H1 (cell line): Measurements from ENCODE around the gene AKAP7.

Experiments
- CHD2 ChIP-seq: IDR thresholded peaks from 2 replicates; pipeline ENCODE4 v1.6.1; 2012; ENCODE audit warnings: low read length, improper control_type of control experiment
- KDM1A ChIP-seq: fragments of 200-600, 300-600 bp; sonication (generic); IDR thresholded peaks from 2 replicates; pipeline ENCODE4 v1.7.1; 2016; ENCODE audit warnings: mild to moderate bottlenecking, low read length, borderline replicate concordance
- POLR2A ChIP-seq, 2 experiments: IDR thresholded peaks; 1 replicate in 1 of 2; 2 replicates in 1 of 2; pipeline ENCODE4 v1.6.1; 2011; ENCODE audit warnings: low read depth in 2 of 2, low read length in 2 of 2, mild to moderate bottlenecking in 2 of 2; ENCODE audit errors: control extremely low read depth in 1 of 2
- POLR2AphosphoS5 ChIP-seq: IDR thresholded peaks from 2 replicates; pipeline ENCODE4 v1.6.1; 2011; ENCODE audit warnings: low read depth, low read length
- SP4 ChIP-seq: IDR thresholded peaks from 2 replicates; pipeline ENCODE4 v1.6.1; 2012; ENCODE audit warnings: low read length, inconsistent platforms
- YY1 ChIP-seq: IDR thresholded peaks from 2 replicates; pipeline ENCODE4 v1.6.1; 2011; ENCODE audit warnings: low read depth, mild to moderate bottlenecking, low read length
- TF ChIP-seq, protein P1 (sequence below), 3 experiments: IDR thresholded peaks; 1 replicate in 2 of 3; 2 replicates in 1 of 3; pipeline versions ENCODE4 v1.5.1 to v1.6.1; 2011; ENCODE audit warnings: low read length in 3 of 3, mild to moderate bottlenecking in 3 of 3, inconsistent platforms in 2 of 3, low read depth in 1 of 3, moderate library complexity in 1 of 3; ENCODE audit not compliant: insufficient read depth in 1 of 3; ENCODE audit errors: control extremely low read depth in 1 of 3
- TF ChIP-seq, protein P2 (sequence below): IDR thresholded peaks from 2 replicates; pipeline ENCODE4 v1.6.1; 2011; ENCODE audit warnings: low read length, improper control_type of control experiment

DNA sequence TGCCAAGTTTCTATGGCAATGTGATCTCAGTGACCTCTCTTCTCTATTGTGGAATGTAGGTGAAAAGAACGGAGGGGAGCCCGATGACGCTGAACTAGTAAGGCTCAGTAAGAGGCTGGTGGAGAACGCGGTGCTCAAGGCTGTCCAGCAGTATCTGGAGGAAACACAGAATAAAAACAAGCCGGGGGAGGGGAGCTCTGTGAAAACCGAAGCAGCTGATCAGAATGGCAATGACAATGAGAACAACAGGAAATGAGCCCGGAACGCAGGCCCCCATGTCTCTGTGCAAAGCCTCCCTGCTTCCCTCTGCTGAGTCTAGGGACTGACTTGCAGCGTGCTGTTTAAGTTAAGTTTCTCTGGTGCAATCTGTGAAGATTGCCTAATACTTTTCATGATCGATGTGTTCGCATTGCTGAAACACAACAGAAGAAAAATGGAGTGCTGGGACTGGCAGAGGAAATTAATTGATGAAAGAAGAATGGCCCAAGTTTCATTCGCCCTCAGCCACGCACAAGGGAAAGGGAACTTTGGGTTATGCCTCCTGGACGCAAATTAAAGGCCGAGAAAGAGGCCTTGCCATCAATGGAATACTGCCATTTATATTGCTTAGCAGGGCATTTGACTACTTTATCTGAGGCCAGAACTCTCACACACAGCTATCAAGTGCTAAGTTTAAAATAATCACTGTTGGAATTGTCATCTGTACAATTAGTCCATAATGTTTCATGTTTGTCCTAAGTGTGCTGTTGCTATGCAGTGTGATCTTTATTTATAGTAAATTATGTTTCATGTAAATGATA lies 146.4 kb downstream of the AKAP7 start:
- TF ChIP-seq, protein P1, sequence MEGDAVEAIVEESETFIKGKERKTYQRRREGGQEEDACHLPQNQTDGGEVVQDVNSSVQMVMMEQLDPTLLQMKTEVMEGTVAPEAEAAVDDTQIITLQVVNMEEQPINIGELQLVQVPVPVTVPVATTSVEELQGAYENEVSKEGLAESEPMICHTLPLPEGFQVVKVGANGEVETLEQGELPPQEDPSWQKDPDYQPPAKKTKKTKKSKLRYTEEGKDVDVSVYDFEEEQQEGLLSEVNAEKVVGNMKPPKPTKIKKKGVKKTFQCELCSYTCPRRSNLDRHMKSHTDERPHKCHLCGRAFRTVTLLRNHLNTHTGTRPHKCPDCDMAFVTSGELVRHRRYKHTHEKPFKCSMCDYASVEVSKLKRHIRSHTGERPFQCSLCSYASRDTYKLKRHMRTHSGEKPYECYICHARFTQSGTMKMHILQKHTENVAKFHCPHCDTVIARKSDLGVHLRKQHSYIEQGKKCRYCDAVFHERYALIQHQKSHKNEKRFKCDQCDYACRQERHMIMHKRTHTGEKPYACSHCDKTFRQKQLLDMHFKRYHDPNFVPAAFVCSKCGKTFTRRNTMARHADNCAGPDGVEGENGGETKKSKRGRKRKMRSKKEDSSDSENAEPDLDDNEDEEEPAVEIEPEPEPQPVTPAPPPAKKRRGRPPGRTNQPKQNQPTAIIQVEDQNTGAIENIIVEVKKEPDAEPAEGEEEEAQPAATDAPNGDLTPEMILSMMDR (IDR thresholded peaks at IDR 0.05; ENCODE audit: control extremely low read depth in 1 of 3, insufficient read depth in 1 of 3, low read depth in 1 of 3, low read length in 3 of 3) = no peak
- TF ChIP-seq YY1 = no peak
- TF ChIP-seq SP4 = no peak
- no peak for TF ChIP-seq POLR2AphosphoS5
- TF ChIP-seq KDM1A = no peak
- TF ChIP-seq, protein P2, sequence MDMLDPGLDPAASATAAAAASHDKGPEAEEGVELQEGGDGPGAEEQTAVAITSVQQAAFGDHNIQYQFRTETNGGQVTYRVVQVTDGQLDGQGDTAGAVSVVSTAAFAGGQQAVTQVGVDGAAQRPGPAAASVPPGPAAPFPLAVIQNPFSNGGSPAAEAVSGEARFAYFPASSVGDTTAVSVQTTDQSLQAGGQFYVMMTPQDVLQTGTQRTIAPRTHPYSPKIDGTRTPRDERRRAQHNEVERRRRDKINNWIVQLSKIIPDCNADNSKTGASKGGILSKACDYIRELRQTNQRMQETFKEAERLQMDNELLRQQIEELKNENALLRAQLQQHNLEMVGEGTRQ = no peak
- TF ChIP-seq CHD2 = no peak
- no peak for TF ChIP-seq POLR2A (IDR thresholded peaks at IDR 0.05; ENCODE audit: control extremely low read depth in 1 of 2, low read depth in 2 of 2, low read length in 2 of 2)
